ENCODE data around the gene PBOV1. TPM values are rescaled to one million over a fixed set of nuclear protein-coding genes. Genes with fewer than 3 reads are reported as not detected.

The PBOV1 gene
- not detected in 2 replicates for total RNA-seq

GRCh38 chr6:138218449-138218848, at the start of gene PBOV1:
PBOV1 (minus strand) TSS chr6:138218491; CDS start chr6:138218395, 96 bp downstream.

Other genes starting within 250 kb of the PBOV1 start
- 229 and 343 TPM in 2 replicates for gene PERP, start 111.1 kb downstream of the PBOV1 start, total RNA-seq
- under 0.01 and 0.08 TPM in 2 replicates for gene ARFGEF3, start 56.6 kb downstream of the PBOV1 start, total RNA-seq
- not detected in 2 replicates for gene SMIM28, start 159.4 kb upstream of the PBOV1 start, total RNA-seq
- 103 and 127 TPM in 2 replicates for gene HEBP2, start 185.7 kb upstream of the PBOV1 start, total RNA-seq